ENCODE results near the gene RASSF1.

The RASSF1 gene

GRCh38 chr3:50302095-50303012 is 38.3 kb downstream of the RASSF1 start:
- DNase-seq (ENCODE audit: low read depth), result no peak
- no peak overlapping the region for H3K4me3 ChIP-seq (ENCODE audit: low read depth, low read length)
- TF ChIP-seq, protein P1, sequence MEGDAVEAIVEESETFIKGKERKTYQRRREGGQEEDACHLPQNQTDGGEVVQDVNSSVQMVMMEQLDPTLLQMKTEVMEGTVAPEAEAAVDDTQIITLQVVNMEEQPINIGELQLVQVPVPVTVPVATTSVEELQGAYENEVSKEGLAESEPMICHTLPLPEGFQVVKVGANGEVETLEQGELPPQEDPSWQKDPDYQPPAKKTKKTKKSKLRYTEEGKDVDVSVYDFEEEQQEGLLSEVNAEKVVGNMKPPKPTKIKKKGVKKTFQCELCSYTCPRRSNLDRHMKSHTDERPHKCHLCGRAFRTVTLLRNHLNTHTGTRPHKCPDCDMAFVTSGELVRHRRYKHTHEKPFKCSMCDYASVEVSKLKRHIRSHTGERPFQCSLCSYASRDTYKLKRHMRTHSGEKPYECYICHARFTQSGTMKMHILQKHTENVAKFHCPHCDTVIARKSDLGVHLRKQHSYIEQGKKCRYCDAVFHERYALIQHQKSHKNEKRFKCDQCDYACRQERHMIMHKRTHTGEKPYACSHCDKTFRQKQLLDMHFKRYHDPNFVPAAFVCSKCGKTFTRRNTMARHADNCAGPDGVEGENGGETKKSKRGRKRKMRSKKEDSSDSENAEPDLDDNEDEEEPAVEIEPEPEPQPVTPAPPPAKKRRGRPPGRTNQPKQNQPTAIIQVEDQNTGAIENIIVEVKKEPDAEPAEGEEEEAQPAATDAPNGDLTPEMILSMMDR (IDR thresholded peaks at IDR 0.05; ENCODE audit: low read depth, low read length, missing control alignments), result no peak
- in situ Hi-C loops (cut with HindIII; ENCODE audit: low sequenced_read_pairs), result no loop called here

- no peak for DNase-seq (ENCODE audit: low read depth)
- TF ChIP-seq, protein P1 (IDR thresholded peaks at IDR 0.05; ENCODE audit: low read depth, low read length, missing control alignments), result no peak
- no peak overlapping the region for H3K4me3 ChIP-seq (ENCODE audit: low read depth, low read length)
- in situ Hi-C loops (cut with HindIII; ENCODE audit: low sequenced_read_pairs), result no loop called here
Measured at GRCh38 chr3:50300681-50301254, 39.9 kb downstream of the RASSF1 start.

GRCh38 chr3:50299929-50300680 is 40.5 kb downstream of the RASSF1 start:
- in situ Hi-C loops (cut with HindIII; ENCODE audit: low sequenced_read_pairs), result no loop called here
- H3K4me3 ChIP-seq (ENCODE audit: low read depth, low read length), result peak overlapping the region; percentile 79
- no peak for DNase-seq (ENCODE audit: low read depth)
- TF ChIP-seq, protein P1 (IDR thresholded peaks at IDR 0.05; ENCODE audit: low read depth, low read length, missing control alignments), result no peak

DNA sequence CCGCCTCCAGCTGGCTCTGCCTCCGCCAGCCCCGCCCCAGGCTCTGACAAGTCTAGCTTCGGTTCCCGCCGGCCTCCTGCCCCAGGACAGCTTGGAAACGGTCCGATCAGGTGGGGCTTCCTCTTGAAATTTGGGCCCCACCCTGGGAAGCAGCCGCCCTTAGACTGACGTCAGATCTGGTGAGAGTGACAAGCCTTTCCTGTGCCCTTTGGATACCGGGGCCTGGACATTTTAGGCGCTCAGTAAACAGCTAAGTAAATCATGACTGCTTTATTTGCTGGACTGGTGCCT is 41.1 kb downstream of the RASSF1 start:
- TF ChIP-seq, protein P1 (IDR thresholded peaks at IDR 0.05; ENCODE audit: low read depth, low read length, missing control alignments), result no peak
- in situ Hi-C loops (cut with HindIII; ENCODE audit: low sequenced_read_pairs), result no loop called here
- no peak for DNase-seq (ENCODE audit: low read depth)
- H3K4me3 ChIP-seq (ENCODE audit: low read depth, low read length), result peak overlapping the region; percentile 79

DNA sequence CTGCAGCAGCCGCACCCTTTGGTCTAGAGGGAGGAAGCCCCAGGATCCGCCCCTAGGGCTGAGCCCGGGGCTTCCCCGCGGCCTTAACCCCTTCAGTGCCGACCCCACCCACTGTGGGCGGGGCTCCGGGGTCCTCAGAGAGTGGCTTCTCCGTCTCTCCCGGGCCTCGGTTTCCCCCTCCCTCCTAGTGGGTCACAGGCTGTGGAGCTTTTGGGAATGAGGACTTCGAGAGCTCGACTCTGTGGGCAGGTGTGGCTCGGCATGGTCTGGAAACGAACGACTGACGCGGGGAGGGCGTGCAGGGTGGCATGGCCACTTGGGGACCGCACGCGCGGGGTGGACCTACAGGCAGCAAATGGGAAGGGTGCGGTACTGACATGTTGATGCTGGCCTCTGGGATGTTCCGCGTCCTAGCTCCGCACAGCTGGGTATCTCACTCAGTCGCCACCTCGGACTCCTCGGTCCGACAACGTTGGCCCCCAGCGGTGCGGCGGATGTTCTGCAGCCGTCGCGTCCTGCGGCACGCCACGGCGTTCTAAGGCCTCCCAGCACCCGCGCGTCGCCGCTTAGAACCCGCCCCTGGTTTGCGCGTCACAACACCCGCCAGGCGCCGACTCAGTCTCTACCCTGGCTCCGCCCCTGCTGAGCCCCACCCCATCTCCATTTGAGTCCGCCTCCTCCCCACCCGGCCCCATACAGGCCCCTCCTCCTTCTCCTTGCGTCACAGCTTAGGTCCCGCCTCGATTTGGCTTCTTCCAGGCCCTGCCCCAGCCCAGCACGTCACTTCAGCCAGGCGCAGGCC is 41.6 kb downstream of the RASSF1 start, which contains the start of the genes HYAL3 and NAA80:
Gene HYAL3 (minus strand): TSS at position 570 of the 802 bp plus-strand sequence. CDS start 3,803 bp downstream, outside the sequence.
Gene NAA80 (minus strand): TSS at position 570 of the 802 bp plus-strand sequence. CDS start 1,942 bp downstream, outside the sequence.
- DNase-seq (ENCODE audit: low read depth), result peak; percentile 99
- TF ChIP-seq, protein P1 (IDR thresholded peaks at IDR 0.05; ENCODE audit: low read depth, low read length, missing control alignments), result no peak
- in situ Hi-C loops (cut with HindIII; ENCODE audit: low sequenced_read_pairs), result no loop called here
- peak within 1 kb of the TSS; percentile 79 for H3K4me3 ChIP-seq (ENCODE audit: low read depth, low read length)

Data from astrocyte of the cerebellum (primary cell).